Vagina (tissue), 2 donors: Measurements from ENCODE around the gene RAP1A. TPM values are rescaled to one million over a fixed set of nuclear protein-coding genes. Genes with fewer than 3 reads are reported as not detected.

ENCODE experiments used
- DNase-seq, 2 donors: peaks; one replicate each; pipeline ENCODE4 v3.0.0-alpha.2; 2017; ENCODE audit errors: extremely low spot score in 2 of 2
- H3K27ac ChIP-seq: fragments of 200-600 bp; sonication (generic); one replicate; pipeline ENCODE4 v1.5.1; 2019
- H3K27me3 ChIP-seq: fragments of 200-600 bp; sonication (generic); one replicate; pipeline ENCODE4 v1.5.1; 2019
- H3K36me3 ChIP-seq, 2 donors: fragments of 200-600 bp; sonication (generic); one replicate each; pipeline ENCODE4 v1.5.1; 2017 to 2019
- H3K4me1 ChIP-seq: fragments of 200-600 bp; sonication (generic); one replicate; pipeline ENCODE4 v1.5.1; 2019
- H3K4me3 ChIP-seq, 2 donors: fragments of 200-600 bp; sonication (generic); 1 replicate in 1 of 2; 2 replicates in 1 of 2; pipeline ENCODE4 v1.5.1; 2016 to 2019
- H3K9me3 ChIP-seq: fragments of 200-600 bp; sonication (generic); one replicate; pipeline ENCODE4 v1.5.1; 2019
- CTCF ChIP-seq, 3 experiments: fragments of 450-650 bp in 2 of 3; fragments of 200-600 bp in 1 of 3; sonication (generic) in 1 of 3; IDR thresholded peaks; one replicate each; pipeline ENCODE4 v1.5.1; 2017 to 2019; ENCODE audit warnings: antibody characterized with exemption in 3 of 3, mild to moderate bottlenecking in 2 of 3, moderate library complexity in 2 of 3
- POLR2A ChIP-seq, 2 donors: fragments of 450-650 bp; IDR thresholded peaks; one replicate each; pipeline ENCODE4 v1.6.1; 2017; ENCODE audit warnings: antibody characterized with exemption in 2 of 2, mild to moderate bottlenecking in 2 of 2, moderate library complexity in 2 of 2
- POLR2AphosphoS5 ChIP-seq, 2 donors: sonication (generic); formaldehyde crosslinking; IDR thresholded peaks; one replicate each; pipeline ENCODE4 v1.9.0; 2017; ENCODE audit warnings: antibody characterized with exemption in 2 of 2, mild to moderate bottlenecking in 2 of 2, low read depth in 1 of 2; ENCODE audit not compliant: insufficient read depth in 1 of 2
- intact Hi-C: fragments of 100-400 bp; cut with DNase I; formaldehyde crosslinking; loops from one replicate; pipeline ENCODE4 v1.15.1; 2023
- total RNA-seq: library from RNA; depleted of rRNA; stranded (reverse); fragments of >200 nt; gene quantifications from one replicate; pipeline ENCODE4 v1.2.3, GENCODE V29; 2016

RAP1A gene
- total RNA-seq, 1 donor from 2014 or later: 52.5 TPM

- Histone ChIP-seq H3K36me3 (peaks cover 0 to 5% of the 10 kb centered on the region in 2 donors), H3K27me3 (no peaks in the 10 kb centered on the region), H3K4me3 (no peak overlapping the region), H3K9me3 (no peaks in the 10 kb centered on the region), H3K4me1 (peaks cover 41% of the 10 kb centered on the region), H3K27ac (no peak overlapping the region)
- TF ChIP-seq POLR2AphosphoS5 (IDR thresholded peaks at IDR 0.05; ENCODE audit: insufficient read depth in 1 of 2, low read depth in 1 of 2) (no peak), CTCF (IDR thresholded peaks at IDR 0.05) (no peak), POLR2A (IDR thresholded peaks at IDR 0.05) (no peak)
- no peak for DNase-seq
- intact Hi-C loops: loop anchor here (5.0 kb wide), 1 partner anchor 582 kb away; no protein-coding TSS in a partner anchor
Observed at GRCh38 chr1:111729946-111730681, 110.5 kb downstream of the RAP1A start.

DNA sequence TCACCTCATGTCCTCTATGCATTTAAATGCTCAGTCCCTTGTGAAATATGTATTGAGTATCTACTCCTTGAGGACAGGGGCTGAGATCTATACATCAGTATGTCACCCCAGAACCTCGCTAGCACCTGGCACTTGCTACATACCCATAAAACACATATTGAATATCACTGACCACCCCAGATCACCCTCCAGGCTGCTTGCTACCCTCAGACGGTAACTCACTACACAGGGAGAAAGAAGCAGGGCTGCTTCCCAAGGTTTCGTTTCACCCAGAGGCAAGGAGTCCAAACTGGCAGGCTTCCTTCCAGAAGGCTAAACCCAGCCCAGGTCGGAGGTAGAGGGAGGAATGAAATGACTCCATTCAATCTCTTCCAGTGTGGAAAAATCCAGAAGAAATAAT, 111.1 kb downstream of the RAP1A start:
- H3K27me3 ChIP-seq: no peaks in the 10 kb centered on the region
- no peak overlapping the region for H3K4me3 ChIP-seq
- H3K9me3 ChIP-seq: no peaks in the 10 kb centered on the region
- TF ChIP-seq POLR2A (IDR thresholded peaks at IDR 0.05): no peak
- no peak for TF ChIP-seq CTCF (IDR thresholded peaks at IDR 0.05)
- TF ChIP-seq POLR2AphosphoS5 (IDR thresholded peaks at IDR 0.05; ENCODE audit: insufficient read depth in 1 of 2, low read depth in 1 of 2): no peak
- intact Hi-C loops: loop anchor here (5.0 kb wide), 1 partner anchor 582 kb away; no protein-coding TSS in a partner anchor
- DNase-seq: peak; percentile 37 to 82
- H3K36me3 ChIP-seq: peaks cover 0 to 5% of the 10 kb centered on the region in 2 donors
- no peak overlapping the region for H3K27ac ChIP-seq
- peaks cover 41% of the 10 kb centered on the region for H3K4me1 ChIP-seq

DNA sequence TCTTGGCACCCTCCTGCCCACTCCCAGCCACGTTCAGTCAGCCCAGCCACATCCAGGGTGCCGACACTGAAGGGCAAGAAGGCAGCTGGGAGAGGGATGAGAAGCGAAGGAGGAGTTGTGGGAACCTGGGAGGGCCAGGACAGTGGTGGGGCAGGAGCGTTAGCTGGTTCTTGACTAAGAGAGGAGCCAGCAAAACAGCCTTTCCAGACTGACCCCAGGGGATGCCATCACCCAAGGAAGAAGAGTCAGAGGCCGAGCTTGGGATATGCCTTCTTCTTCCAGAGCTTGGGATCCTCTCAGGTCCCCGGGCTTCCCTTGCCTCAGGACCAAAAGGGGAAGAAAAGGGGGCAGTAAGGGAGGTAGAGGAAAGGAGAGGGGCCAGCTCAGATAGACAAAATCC, 112.4 kb downstream of the RAP1A start:
- Histone ChIP-seq H3K4me3 (no peak overlapping the region), H3K27ac (no peak overlapping the region), H3K4me1 (peaks cover 50% of the 10 kb centered on the region), H3K36me3 (peaks cover 0 to 5% of the 10 kb centered on the region in 2 donors), H3K27me3 (no peaks in the 10 kb centered on the region), H3K9me3 (no peaks in the 10 kb centered on the region)
- peak; percentile 46 to 77 for DNase-seq
- intact Hi-C loops: loop anchor here (5.0 kb wide), 1 partner anchor 580 kb away; no protein-coding TSS in a partner anchor
- TF ChIP-seq POLR2A (IDR thresholded peaks at IDR 0.05) (no peak), CTCF (IDR thresholded peaks at IDR 0.05) (no peak), POLR2AphosphoS5 (IDR thresholded peaks at IDR 0.05; ENCODE audit: insufficient read depth in 1 of 2, low read depth in 1 of 2) (no peak)

- no peaks in the 10 kb centered on the region for H3K9me3 ChIP-seq
- no peaks in the 10 kb centered on the region for H3K27me3 ChIP-seq
- H3K36me3 ChIP-seq: no peaks in the 10 kb centered on the region
- peak; percentile 81 to 84 for DNase-seq
- no peak overlapping the region for H3K4me3 ChIP-seq
- intact Hi-C loops: loop anchor here (5.0 kb wide), 1 partner anchor 580 kb away; no protein-coding TSS in a partner anchor
- peaks cover 58% of the 10 kb centered on the region for H3K4me1 ChIP-seq
- peak overlapping the region; percentile 44 for H3K27ac ChIP-seq
- no peak for TF ChIP-seq POLR2AphosphoS5 (IDR thresholded peaks at IDR 0.05; ENCODE audit: insufficient read depth in 1 of 2, low read depth in 1 of 2)
- no peak for TF ChIP-seq POLR2A (IDR thresholded peaks at IDR 0.05)
- no peak for TF ChIP-seq CTCF (IDR thresholded peaks at IDR 0.05)
Observed at GRCh38 chr1:111732718-111733117, 113.1 kb downstream of the RAP1A start.
